Gastrocnemius medialis (tissue), 4 donors: Measurements from ENCODE around the gene HAGH. TPM values are rescaled to one million over a fixed set of nuclear protein-coding genes. Genes with fewer than 3 reads are reported as not detected.

ENCODE experiments used
- ATAC-seq, 2 donors: fragments of 150-250 bp; one replicate each; pipeline ENCODE4 v1.9.1; 2016
- DNase-seq, 2 donors: peaks; one replicate each; pipeline ENCODE4 v3.0.0-alpha.2; 2019
- H3K27ac ChIP-seq, 4 donors: fragments of 200-600 bp; sonication (generic); 1 replicate in 1 of 4; 2 replicates in 3 of 4; pipeline ENCODE4 v1.5.1; 2016 to 2018; ENCODE audit warnings: mild to moderate bottlenecking in 2 of 4, moderate library complexity in 1 of 4
- H3K27me3 ChIP-seq, 3 donors: fragments of 200-600 bp; sonication (generic) in 2 of 3; 1 replicate in 1 of 3; 2 replicates in 2 of 3; pipeline versions ENCODE4 v1.5.1 to v1.6.0; 2016 to 2019; ENCODE audit warnings: mild to moderate bottlenecking in 1 of 3, moderate library complexity in 1 of 3
- H3K36me3 ChIP-seq, 2 donors: fragments of 200-600 bp; sonication (generic) in 1 of 2; one replicate each; pipeline ENCODE4 v1.5.1; 2017 to 2018
- H3K4me1 ChIP-seq, 2 donors: fragments of 200-600 bp; sonication (generic) in 1 of 2; one replicate each; pipeline ENCODE4 v1.5.1; 2016 to 2017; ENCODE audit warnings: mild to moderate bottlenecking in 2 of 2
- H3K4me3 ChIP-seq, 4 donors: fragments of 200-600 bp; sonication (generic) in 3 of 4; 1 replicate in 1 of 4; 2 replicates in 3 of 4; pipeline ENCODE4 v1.5.1; 2016 to 2019; ENCODE audit warnings: mild to moderate bottlenecking in 2 of 4
- H3K9me3 ChIP-seq, 3 donors: fragments of 200-600 bp; sonication (generic) in 2 of 3; 1 replicate in 1 of 3; 2 replicates in 2 of 3; pipeline ENCODE4 v1.5.1; 2016 to 2019
- CTCF ChIP-seq, 5 experiments: fragments of 450-650 bp in 3 of 5; fragments of 200-600 bp in 2 of 5; sonication (generic) in 2 of 5; IDR thresholded peaks in 4 of 5; conservative IDR thresholded peaks in 1 of 5; 1 replicate in 4 of 5; 2 replicates in 1 of 5; pipeline ENCODE4 v1.5.1; 2016 to 2019; ENCODE audit warnings: antibody characterized with exemption in 5 of 5, mild to moderate bottlenecking in 3 of 5, moderate library complexity in 3 of 5
- POLR2A ChIP-seq, 2 donors: fragments of 450-650 bp; IDR thresholded peaks; one replicate each; pipeline ENCODE4 v1.6.1; 2017; ENCODE audit warnings: antibody characterized with exemption in 2 of 2, mild to moderate bottlenecking in 2 of 2, moderate library complexity in 2 of 2
- in situ Hi-C, 4 donors: fragments of 200-750 bp; cut with MboI; loops; one replicate each; pipeline versions ENCODE4 v1.15.0 to v1.8.0; 2017; ENCODE audit warnings: low sequenced_read_pairs in 4 of 4
- intact Hi-C: fragments of 100-400 bp; cut with DNase I; formaldehyde crosslinking; loops from one replicate; pipeline ENCODE4 v1.15.1; 2023; ENCODE audit warnings: low total_unique reads
- total RNA-seq, 4 donors: library from RNA; depleted of rRNA; stranded (reverse); fragments of >200 nt; gene quantifications; one replicate each; pipeline versions ENCODE4 v1.1.0 to v1.2.3, GENCODE V29; 2016

HAGH gene
- total RNA-seq, 4 donors from 2014 or later: 216 to 440 (median 261) TPM

- Histone ChIP-seq H3K4me3 (no peak overlapping the region), H3K4me1 (peaks cover 0 to 4% of the 10 kb centered on the region in 2 donors), H3K27ac (no peak overlapping the region), H3K36me3 (no peaks in the 10 kb centered on the region), H3K27me3 (peaks cover 30 to 50% (median 46%) of the 10 kb centered on the region in 3 donors), H3K9me3 (no peaks in the 10 kb centered on the region)
- in situ Hi-C loops (loop anchor here in 1 of 4 donors (5.0 kb wide), 1 partner anchor 66 kb away; no protein-coding TSS in a partner anchor), intact Hi-C loops (no loop called here)
- no peak for TF ChIP-seq POLR2A (IDR thresholded peaks at IDR 0.05)
- no peak for TF ChIP-seq CTCF (IDR thresholded peaks at IDR 0.05 in 4 of 5, conservative IDR thresholded peaks at IDR 0.05 in 1 of 5)
- ATAC-seq: no peak
- DNase-seq: no peak
Measured at GRCh38 chr16:1861730-1862129, 35.1 kb upstream of the HAGH start.

DNA sequence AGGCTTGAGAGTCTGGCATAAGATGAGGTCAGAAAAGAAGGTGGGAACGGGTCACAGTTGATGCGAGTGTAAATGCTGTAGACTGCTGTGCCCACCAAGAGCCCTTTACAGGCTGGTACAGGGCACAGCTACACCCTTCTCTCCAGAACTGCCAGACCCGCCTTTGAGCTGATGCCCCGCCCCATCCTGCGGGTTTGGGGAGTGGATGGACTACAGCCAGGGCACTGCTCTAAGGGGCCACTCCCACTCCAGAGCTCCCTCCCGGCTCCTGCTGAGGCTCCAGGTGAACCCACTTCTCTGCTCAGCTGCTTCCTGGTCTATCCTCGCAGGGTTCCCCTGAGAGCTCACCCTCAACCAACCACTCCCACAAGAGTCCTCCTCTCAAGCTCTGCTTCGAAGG, 33.0 kb upstream of the HAGH start:
- intact Hi-C loops: no loop called here
- no peak overlapping the region for H3K4me3 ChIP-seq
- H3K9me3 ChIP-seq: no peaks in the 10 kb centered on the region
- no peaks in the 10 kb centered on the region for H3K36me3 ChIP-seq
- H3K27me3 ChIP-seq: peaks cover 25 to 50% (median 42%) of the 10 kb centered on the region in 3 donors
- no peak for ATAC-seq
- no peak for TF ChIP-seq POLR2A (IDR thresholded peaks at IDR 0.05)
- TF ChIP-seq CTCF (IDR thresholded peaks at IDR 0.05 in 4 of 5, conservative IDR thresholded peaks at IDR 0.05 in 1 of 5): no peak
- H3K27ac ChIP-seq: no peak overlapping the region
- DNase-seq: no peak
- H3K4me1 ChIP-seq: peaks cover 0 to 4% of the 10 kb centered on the region in 2 donors
- in situ Hi-C loops: loop anchor here in 1 of 4 donors (5.0 kb wide), 1 partner anchor 68 kb away; no protein-coding TSS in a partner anchor

DNA sequence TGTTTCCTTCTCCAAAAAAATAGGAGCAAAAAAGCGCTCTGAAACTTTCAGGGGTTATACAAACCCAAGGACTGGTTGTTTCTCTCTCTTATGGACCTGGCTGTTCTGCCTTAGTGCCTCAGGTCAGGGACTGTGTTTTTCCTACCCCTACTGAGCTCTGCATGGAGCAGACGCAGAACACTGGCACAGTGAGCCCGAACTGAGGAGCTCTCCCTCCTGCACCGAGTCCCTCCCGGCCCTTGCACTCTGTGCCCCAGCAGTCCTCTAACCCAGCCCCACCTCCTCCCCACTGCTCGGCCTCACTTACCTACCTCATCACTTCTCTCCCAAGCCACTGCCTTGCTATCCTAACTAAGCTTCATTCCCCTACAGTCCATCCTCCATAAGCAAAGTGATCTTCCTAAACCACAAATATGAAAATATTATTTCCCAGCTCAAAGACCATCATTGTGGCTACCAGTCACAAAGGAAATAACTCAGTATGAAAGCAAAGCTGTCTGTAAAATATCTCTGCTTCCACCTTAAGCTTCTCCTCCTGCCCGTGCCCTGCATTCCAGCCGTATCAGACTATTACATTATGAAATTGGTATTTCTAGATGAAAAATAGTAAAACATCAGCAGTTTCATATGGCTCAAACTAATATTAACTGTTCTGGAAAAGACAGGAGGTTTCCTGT, 31.7 kb upstream of the HAGH start:
- DNase-seq (no peak), ATAC-seq (no peak)
- intact Hi-C loops (no loop called here), in situ Hi-C loops (no loop called here)
- H3K36me3 ChIP-seq: no peaks in the 10 kb centered on the region
- H3K27ac ChIP-seq: no peak overlapping the region
- H3K4me3 ChIP-seq: no peak overlapping the region
- H3K4me1 ChIP-seq: no peaks in the 10 kb centered on the region
- peaks cover 25 to 53% (median 44%) of the 10 kb centered on the region in 3 donors for H3K27me3 ChIP-seq
- TF ChIP-seq CTCF (IDR thresholded peaks at IDR 0.05 in 4 of 5, conservative IDR thresholded peaks at IDR 0.05 in 1 of 5) (no peak), POLR2A (IDR thresholded peaks at IDR 0.05) (no peak)
- no peaks in the 10 kb centered on the region for H3K9me3 ChIP-seq

DNA sequence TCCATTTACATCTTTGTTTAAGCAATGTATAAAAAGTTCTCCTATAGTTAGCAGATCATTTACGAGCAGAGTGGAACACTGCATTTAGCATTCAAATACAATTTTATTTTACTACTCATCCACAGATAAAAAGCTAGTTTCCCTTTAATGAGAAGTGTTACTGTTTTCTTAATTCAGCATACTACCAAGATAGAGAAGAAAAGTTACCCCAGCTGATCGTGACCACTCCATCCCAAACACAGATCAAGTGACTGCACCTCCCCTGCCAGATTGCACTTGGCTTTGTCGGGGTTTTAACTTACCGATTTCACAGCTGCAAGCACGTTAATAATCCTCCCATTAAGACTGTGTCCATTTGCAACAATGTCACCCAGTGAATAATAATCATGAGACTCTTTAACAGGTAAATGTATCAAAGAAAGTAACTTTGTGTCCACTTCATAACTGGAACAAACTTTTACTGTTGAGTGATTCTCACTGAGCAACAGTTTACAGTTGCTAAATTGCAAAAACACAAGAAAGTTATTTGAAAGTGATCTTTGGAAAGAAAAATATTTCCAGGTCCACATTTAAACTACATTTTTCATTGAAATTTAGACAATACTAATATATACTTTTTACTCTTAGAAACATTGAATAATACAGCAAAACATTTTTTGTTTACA, 30.9 kb upstream of the HAGH start:
- no peak for DNase-seq
- H3K36me3 ChIP-seq: no peaks in the 10 kb centered on the region
- H3K4me1 ChIP-seq: no peaks in the 10 kb centered on the region
- H3K9me3 ChIP-seq: no peaks in the 10 kb centered on the region
- H3K27me3 ChIP-seq: peaks cover 25 to 53% (median 44%) of the 10 kb centered on the region in 3 donors
- in situ Hi-C loops: no loop called here
- intact Hi-C loops: no loop called here
- no peak for ATAC-seq
- no peak for TF ChIP-seq POLR2A (IDR thresholded peaks at IDR 0.05)
- no peak for TF ChIP-seq CTCF (IDR thresholded peaks at IDR 0.05 in 4 of 5, conservative IDR thresholded peaks at IDR 0.05 in 1 of 5)
- no peak overlapping the region for H3K4me3 ChIP-seq
- H3K27ac ChIP-seq: no peak overlapping the region
